Measurements from ENCODE around the gene TEX38.
"Not testable (repeated sequence)": the region's sequence is repeated elsewhere in the genome, so short reads cannot be mapped to it uniquely, and the experiment has no call there.

The TEX38 gene

DNA sequence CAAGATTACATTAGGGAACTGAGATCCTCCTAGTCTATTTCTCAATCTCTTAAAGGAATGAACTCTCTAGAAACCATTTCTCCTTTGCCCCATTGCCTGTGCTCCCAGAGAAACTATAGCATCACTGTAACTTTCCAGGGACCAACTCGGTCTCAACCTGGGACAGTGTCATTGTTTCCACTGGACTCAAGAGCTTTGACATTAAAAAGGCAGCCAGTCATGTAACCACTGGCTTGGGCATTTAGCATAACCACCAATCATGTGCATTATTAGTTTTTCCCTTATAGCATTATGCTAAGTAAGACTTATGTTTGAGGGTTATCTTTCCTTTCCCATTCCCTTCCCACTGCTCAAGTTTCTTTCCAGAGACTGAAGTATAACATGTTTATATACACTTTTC is 18.2 kb downstream of the TEX38 start:
- no peak for DNase-seq

DNA sequence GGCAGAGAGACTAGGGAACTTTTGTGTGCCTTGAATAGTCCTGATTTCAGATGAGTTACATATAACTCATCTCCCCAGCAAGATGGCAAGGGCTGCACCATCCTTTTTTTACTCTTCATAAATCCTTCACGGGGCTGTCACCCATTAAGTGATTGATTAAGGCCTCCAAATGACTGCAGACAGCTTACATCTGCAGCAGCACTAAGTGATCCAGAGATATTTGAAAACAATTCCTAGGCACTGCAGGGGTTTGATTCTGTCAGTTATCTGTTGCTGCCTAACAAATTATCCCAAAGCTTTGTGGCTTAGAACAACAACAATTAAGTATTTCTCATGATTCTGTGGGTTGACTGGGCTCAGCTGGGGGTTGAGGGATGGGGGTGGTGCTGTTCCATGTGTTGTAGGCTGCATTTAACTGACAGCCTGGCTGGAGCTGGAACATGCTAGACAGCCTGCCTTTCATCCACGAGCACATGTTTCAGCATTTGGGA is 19.3 kb downstream of the TEX38 start:
- no peak for DNase-seq

DNA sequence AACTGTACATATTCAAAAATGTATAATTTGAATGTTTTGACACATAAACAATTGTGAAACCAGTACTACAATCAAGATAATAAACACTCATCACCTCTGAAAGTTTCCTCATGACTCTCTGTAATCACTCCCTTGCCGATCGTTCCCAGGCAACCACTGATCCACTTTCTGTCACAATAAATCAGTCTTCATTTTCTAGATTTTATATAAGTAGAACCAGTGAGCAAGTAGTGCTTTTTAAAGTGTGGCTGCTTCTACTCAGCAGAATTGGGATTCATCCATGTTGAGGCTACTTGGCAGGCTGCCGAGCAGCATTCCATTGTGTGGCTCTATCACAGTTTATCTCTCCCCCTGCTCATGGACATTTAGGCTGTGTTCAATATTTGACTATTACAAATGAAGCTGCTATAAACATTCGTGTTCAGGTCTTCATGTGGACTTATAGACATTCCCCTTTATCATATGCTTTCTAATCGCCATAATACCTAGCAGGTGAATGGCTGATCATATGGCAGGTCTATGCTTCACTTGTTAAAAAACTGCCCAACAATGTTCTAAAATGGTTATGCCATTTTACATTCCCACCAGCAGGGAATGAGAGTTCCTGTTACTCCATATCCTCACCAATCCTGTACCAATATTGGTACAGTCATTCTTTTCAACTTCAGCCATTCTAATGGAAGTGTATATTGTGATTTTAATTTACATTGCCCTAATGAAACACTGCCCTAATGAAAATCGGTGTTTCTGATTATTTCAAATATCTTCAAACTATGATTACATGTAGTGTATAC is 20.5 kb downstream of the TEX38 start:
- no peak for DNase-seq

DNA sequence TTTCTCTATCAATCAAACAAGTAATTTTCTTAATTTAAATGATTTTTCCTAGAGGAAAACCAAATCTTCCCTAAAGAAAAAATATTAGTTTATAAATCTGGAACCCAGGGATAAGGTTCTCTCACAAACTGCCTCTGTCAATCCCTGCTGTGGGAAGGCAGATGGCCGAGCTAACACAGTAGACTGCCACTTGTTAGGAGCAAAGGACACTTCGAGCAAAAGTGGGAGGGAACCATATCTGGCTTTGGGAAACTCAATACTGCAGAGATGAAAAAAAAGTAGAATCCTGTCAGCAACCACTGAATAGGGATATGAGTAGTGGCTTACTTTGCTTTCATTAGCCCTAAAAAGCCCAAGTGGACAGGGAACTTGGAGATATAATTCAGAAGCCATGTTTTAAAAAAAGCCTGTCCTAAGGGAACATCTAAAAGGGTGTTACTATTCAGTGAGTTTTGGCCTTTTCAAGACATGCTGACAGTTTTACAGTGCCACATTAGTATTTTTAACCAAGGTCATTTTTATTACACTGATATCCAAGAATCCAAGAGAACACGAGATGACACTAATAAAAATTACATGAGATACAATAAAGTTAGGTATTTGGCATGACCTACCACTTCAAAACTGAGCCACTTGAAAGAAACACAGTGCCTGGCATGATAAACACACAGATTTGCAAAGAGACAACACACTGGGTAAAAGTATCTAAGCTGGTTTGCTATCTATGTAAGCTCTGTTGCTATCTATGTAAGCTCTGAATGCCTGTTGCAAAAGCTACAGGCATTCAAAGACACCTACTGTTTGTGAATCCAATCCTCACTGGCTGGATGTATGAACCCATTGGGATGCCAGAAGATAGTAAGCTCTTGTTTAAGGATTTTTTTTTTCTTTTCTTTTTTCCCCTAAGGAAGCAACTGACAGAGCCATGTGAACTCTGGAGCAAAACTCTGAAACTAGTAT is 21.4 kb downstream of the TEX38 start:
- DNase-seq = no peak

DNA sequence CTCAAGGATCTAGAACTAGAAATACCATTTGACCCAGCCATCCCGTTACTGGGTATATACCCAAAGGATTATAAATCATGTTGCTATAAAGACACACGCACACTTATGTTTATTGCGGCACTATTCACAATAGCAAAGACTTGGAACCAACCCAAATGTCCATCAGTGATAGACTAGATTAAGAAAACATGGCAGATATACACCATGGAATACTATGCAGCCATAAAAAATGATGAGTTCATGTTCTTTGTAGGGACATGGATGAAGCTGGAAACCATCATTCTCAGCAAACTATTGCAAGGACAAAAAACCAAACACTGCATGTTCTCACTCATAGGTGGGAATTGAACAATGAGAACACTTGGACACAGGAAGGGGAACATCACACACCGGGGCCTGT is 23.0 kb downstream of the TEX38 start:
- not testable (repeated sequence) for DNase-seq

DNA sequence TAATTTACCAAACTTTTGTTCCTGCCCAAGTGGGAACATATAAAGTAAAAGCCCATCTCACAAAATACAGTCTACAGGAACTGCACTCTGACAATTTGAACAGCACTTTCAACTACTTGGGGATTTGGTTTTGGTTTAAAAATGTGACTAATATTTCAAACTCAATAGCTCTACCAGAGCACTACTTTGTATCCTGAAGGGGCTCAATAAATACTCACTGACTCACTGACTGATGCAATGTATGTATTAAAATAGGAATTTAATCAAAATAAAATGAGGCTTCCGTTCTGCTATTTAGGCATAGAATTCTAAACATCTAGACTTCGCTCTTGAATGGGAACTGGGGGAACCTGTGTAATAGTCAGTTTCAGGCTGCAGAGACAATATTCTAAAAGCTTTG is 25.4 kb downstream of the TEX38 start:
- DNase-seq = no peak

DNA sequence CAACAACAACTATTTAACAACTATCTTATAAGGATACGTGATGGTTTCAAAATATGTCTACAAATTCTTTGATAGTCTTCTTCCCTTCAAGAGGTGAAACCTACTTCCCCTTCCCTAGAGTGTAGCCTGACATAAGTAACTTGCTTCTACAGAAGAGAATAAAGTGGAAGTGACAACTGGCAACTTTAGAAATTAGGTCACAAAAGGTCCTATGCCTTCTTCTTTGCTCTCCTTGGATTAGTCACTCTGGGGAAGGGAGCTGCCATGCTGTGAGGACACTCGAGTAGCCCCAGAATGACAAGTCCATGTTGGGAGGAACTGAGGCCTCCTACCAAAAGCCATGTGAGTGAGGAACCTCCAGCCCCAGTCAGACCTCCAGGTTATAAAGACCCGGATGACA is 28.0 kb downstream of the TEX38 start:
- no peak for DNase-seq

DNA sequence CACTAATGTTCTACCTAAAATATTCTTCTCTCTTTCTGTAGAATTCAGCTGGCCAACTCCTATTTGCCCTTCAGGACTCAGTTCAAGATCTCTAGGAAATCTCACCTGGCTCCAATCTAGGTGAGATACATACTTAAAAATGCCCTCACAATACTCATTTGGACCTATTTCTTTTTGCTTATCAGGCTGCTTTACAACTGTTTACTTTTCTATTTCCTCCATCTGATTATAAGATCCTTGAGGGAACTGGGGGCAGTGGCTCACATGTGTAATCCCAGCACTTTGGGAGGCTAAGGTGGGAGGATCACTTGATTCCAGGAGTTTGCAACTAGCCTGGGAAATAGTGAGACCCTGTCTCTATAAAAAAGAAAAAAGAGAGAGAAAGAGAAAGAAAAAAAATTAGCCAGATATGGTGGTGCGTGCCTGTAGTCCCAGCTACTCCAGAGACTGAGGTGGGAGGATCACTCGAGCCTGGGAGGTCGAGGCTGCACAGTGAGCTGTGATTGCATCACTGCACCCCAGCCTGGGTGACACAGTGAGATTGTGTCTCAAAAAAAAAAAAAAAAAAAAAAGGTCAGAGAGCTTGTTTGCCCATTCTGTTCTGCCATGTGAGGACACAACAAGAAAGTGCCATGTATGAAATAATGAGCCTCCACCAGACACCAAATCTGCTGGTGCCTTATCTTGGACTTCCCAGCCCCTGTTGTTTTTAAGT is 32.4 kb downstream of the TEX38 start:
- DNase-seq = no peak

DNA sequence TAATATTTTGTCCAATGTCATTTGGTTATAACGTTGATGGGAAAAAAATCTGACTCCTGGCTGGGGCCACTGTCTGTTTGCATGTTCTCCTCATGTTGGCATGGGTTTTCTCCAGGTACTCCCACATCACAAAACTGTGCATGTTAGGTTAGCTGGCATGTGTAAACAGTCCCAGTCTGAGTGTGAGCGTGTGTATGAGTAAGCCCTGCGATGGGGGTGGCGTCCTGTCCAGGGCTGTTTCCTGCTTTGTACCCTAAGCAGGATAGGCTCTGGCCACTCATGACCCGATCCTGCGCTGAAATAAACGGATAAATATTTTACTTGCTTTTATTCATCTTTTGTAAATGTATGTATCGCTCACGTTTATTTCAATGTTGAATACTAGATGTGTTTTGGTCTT is 33.8 kb downstream of the TEX38 start:
- DNase-seq = no peak

DNA sequence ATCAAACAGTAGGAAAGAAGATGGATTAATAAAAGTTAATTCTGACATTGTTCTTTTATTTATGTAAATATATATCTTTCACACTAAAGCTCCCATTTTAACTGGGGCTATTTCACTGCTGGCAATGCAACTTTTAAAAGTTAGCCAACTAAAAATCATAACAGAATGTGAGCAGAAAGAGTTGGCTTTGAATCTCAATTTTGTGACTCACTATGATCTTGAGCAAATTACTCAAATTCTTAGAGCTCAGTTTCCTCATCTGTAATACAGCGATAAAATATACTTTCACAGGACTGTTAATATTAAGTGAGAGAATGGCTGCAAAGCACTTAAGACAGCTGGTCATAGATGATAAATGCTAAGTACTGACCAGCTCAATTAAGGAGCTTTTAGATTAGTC is 36.5 kb downstream of the TEX38 start:
- DNase-seq = no peak

DNA sequence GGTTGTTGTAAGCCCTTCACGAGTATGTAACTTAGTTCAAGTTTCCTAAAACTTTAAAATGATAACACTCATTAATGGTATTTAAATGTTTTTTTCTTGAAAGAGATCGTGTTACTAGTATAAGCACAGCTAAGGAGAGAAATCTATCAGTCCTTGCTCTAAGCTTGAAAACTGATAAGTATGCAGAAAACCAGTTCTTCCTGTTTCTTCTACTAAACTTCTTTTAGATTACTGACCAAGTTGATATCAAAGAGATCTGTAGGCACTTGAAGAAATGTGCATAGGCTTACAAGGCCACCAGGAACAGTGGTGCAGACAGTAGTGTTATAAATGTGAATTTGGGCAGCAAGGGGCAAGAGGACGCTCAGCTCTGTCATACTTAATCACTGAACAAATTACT is 43.3 kb downstream of the TEX38 start:
- no peak for DNase-seq

DNA sequence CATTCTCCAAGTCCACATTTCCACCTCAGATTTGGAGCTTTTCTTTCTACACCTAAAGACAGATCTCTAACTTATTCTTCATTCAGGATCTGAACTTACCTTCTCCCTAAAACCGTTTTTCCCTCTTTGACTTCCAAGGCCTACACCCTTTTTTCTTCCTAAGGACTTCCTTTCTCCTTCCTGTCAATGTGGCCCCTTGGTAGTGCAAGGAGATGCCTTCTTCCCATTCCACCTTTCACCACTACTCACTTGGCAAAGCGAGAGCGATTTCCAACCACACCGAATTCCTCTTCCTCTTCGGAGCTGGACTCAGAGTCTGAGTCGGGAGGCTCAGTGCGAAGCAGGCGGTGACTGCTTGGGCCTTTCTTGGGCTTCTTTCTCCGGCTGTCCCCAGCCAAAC is 46.0 kb downstream of the TEX38 start:
- no peak for DNase-seq

DNA sequence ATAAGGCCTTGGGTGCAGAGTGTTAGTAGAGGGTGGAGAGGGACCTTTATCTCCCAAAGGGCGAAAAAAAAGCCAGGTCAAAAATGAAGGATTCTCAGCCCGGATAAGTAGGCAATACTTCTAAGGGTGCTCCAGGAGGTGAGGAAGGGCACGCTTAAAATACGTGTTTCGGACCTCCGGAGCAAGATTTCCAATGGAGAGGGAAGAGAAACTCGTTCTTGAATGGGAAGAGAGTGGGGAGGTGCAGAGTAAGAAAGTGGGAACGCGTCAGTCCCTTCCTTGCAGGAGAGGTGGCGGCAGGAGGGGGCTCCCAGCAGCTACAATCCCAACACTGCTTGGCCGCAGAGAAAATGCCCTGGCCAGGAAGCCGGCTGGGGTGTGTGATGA is 46.7 kb downstream of the TEX38 start:
- DNase-seq = no peak

DNA sequence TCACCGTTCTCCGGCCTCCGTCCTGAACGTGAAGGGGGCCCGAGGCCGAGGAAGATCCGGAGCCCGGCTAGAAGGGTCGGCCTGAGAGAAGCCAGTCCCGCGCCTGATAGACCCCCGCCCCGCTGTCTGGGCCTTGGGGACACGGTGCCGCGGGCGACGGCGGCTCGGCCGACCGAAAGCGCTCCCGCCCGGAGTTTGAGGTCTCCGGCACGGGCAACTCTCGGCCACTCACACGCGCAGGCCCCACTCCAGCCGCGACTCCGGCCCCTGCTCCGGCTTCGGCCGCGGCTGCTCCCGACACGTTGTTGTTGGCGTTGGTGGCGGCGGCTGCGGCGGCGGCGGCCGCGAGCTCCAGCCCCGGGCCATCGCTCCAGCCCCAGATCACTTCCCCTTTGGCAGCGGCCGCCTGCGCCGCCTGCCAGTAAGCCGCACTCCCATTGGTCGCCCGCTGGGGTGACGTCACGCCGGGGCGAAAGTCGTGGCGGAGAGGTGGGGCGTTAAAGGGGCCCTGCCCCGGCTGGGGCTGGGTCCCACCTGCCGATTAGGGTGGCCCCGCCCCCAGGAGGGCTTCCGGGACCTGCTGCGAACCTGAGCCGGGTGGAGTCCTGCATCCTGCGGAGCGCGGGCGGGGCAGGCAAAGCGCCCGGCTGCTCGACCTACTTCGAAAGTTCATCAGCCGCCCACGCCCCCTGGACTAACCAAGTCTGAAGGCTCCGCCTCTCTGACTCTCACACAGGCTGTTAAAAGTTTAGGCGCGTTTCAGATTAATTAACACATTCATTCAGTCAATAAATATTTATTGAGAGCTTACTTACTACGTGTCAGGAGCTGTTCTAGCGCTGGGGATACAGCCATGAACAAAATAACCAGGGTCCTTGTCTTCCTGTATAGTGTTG is 47.3 kb downstream of the TEX38 start, which contains the start of gene EFCAB14:
TSS of gene EFCAB14 (minus strand) at position 388 of the 896 bp plus-strand sequence. CDS start 1,027 bp downstream, outside the sequence.
- DNase-seq = peak; percentile 99

DNA sequence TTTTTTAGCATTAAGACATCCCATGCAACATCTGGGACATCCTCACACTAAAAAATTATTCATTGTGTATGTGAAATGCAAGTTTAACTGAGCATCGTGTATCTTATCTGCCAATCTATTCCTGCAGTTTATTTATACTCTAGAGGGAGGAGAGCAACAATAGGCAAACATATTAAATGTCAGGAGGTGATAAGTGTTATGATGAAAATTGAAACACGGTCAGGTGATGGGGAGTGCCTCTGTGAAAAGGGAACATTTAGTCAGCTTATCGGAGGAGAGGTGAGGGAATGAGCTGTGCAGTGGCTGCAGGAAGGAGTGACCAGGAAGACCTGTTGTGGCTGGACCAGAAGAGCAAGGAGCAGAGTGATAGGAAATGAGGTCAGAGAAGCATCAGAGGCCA is 48.0 kb downstream of the TEX38 start:
- no peak for DNase-seq

DNA sequence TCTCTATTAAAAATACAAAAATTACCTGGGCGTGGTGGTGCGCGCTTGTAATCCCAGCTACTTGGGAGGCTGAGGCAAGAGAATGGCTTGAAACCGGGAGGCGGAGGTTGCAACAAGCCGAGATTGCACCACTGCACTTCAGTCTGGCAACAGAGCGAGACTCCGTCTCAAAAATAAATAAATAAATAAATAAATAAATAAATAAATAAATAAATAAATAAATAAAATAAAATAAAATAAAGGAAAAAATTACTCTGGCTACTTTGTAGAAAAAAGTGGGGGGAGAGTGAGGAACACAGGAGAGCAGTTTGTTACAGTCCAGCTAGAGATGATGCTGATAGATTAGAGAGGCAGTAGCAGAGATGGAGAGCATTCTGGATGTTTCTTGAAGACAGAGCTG is 48.7 kb downstream of the TEX38 start:
- not testable (repeated sequence) for DNase-seq

DNA sequence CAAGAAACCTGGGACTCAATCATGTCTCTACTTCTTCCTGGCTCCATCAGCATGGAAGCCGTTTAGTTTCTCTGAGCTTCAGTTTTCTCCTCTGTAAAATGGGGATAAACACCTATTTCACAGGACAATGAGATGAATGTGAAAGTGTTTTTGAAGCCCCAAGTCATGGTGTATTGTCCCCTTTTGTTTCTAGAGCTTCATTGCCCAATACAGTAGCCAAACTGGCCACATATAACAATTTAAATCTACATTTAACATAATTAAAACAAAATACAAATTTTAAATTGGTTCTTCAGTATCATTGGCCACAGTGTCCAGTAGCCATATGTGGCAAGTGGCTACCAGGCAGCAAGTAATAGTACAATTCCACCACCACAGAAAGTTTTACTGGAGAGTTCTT is 49.5 kb downstream of the TEX38 start:
- DNase-seq = no peak

DNA sequence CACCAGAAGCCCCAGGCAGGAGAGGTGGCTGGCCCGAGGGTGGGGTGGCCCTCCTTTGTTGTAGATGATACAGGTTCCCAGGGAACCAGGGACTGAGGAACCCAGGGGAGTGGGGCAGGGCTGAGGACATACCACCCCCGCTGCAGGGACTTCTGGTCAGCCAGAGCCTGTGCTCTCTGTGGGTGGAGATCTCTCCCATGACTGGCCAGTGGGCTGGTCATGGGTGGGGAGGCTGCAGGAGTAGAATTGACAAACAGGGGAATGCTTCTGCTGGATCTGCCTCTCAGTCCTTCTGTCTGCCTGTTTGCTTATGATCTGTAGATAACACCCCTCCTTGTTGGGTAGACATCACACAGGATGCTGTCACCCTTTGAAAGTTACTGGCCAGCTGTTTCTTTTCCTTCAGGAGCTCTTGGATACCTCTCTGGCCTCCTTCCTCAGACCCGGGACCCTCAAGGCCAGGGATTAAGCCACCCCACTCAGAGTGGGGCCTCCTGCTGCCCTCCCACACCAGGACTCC is 50.1 kb downstream of the TEX38 start:
- no peak for DNase-seq

All from stimulated activated CD4-positive, alpha-beta T cell treated with anti-CD3 and anti-CD28 coated beads, Interleukin-15, amount 100 ng/mL, for 24 hours (primary cell).